ENCODE measurements around the gene MPP2.

The MPP2 gene

GRCh38 chr17:43831633-43832032 lies 75.7 kb downstream of the MPP2 start:
- no peak for DNase-seq (ENCODE audit: extremely low spot score)
- ChIA-PET POLR2A (interaction anchor here (2.6 kb wide), 1 partner anchor 13 kb away, joined by 9 read pairs; no protein-coding TSS in a partner anchor), CTCF (interaction anchor here (0.9 to 2.1 kb wide), 3 partner anchors 9 to 143 kb away, joined by 3 to 8 read pairs (median 3); no protein-coding TSS in a partner anchor)
- TF ChIP-seq SUZ12 (IDR thresholded peaks at IDR 0.05), result no peak
- TF ChIP-seq BHLHE40 (IDR thresholded peaks at IDR 0.05; ENCODE audit: borderline replicate concordance), result no peak
- TF ChIP-seq ZNF384 (IDR thresholded peaks at IDR 0.05), result no peak
- TF ChIP-seq L3MBTL2 (conservative IDR thresholded peaks at IDR 0.05), result no peak
- TF ChIP-seq CTBP1 (IDR thresholded peaks at IDR 0.05; ENCODE audit: borderline replicate concordance), result no peak
- TF ChIP-seq HDGF (IDR thresholded peaks at IDR 0.05; ENCODE audit: borderline replicate concordance), result no peak
- TF ChIP-seq NFRKB (IDR thresholded peaks at IDR 0.05), result no peak
- TF ChIP-seq FOXA1 (IDR thresholded peaks at IDR 0.05), result no peak

GRCh38 chr17:43830510-43831140 lies 76.7 kb downstream of the MPP2 start:
- no peak for TF ChIP-seq ARNT (IDR thresholded peaks at IDR 0.05)
- no peak for TF ChIP-seq NFRKB (IDR thresholded peaks at IDR 0.05)
- no peak for TF ChIP-seq FOXA1 (IDR thresholded peaks at IDR 0.05)
- TF ChIP-seq ELF4 (IDR thresholded peaks at IDR 0.05), result no peak
- TF ChIP-seq FOXM1 (IDR thresholded peaks at IDR 0.05; ENCODE audit: borderline replicate concordance), result no peak
- TF ChIP-seq FOXK2 (IDR thresholded peaks at IDR 0.05), result no peak
- TF ChIP-seq LEF1 (IDR thresholded peaks at IDR 0.05; ENCODE audit: borderline replicate concordance), result no peak
- TF ChIP-seq TARDBP (IDR thresholded peaks at IDR 0.05), result no peak
- TF ChIP-seq BHLHE40 (IDR thresholded peaks at IDR 0.05; ENCODE audit: borderline replicate concordance), result no peak
- TF ChIP-seq HDGF (IDR thresholded peaks at IDR 0.05; ENCODE audit: borderline replicate concordance), result no peak
- TF ChIP-seq SP1 (IDR thresholded peaks at IDR 0.05), result no peak
- TF ChIP-seq PKNOX1 (IDR thresholded peaks at IDR 0.05), result no peak
- no peak for TF ChIP-seq L3MBTL2 (conservative IDR thresholded peaks at IDR 0.05)
- no peak for TF ChIP-seq CTBP1 (IDR thresholded peaks at IDR 0.05; ENCODE audit: borderline replicate concordance)
- DNase-seq (ENCODE audit: extremely low spot score), result no peak
- ChIA-PET POLR2A (interaction anchor here (1.2 to 2.6 kb wide), 3 partner anchors 12 to 52 kb away, joined by 3 to 9 read pairs (median 3); partner anchors contain the start of gene DUSP3), CTCF (interaction anchor here (2.1 kb wide), 1 partner anchor 10 kb away, joined by 8 read pairs; no protein-coding TSS in a partner anchor)

GRCh38 chr17:43829738-43830137 lies 77.6 kb downstream of the MPP2 start:
- DNase-seq (ENCODE audit: extremely low spot score), result no peak
- POLR2A ChIA-PET, result interaction anchor here (1.3 to 2.6 kb wide), 2 partner anchors 11 to 51 kb away, joined by 3 to 9 read pairs; partner anchors contain the start of gene DUSP3
- CTCF ChIA-PET, result no interaction called here
- no peak for TF ChIP-seq SUZ12 (IDR thresholded peaks at IDR 0.05)
- TF ChIP-seq LEF1 (IDR thresholded peaks at IDR 0.05; ENCODE audit: borderline replicate concordance), result no peak
- no peak for TF ChIP-seq NFRKB (IDR thresholded peaks at IDR 0.05)

- ChIA-PET CTCF (no interaction called here), POLR2A (interaction anchor here (1.4 kb wide), 1 partner anchor 10 kb away, joined by 6 read pairs; no protein-coding TSS in a partner anchor)
- no peak for DNase-seq (ENCODE audit: extremely low spot score)
- TF ChIP-seq NFRKB (IDR thresholded peaks at IDR 0.05) (no peak), HDGF (IDR thresholded peaks at IDR 0.05; ENCODE audit: borderline replicate concordance) (no peak), PKNOX1 (IDR thresholded peaks at IDR 0.05) (no peak), L3MBTL2 (conservative IDR thresholded peaks at IDR 0.05) (no peak), ZNF384 (IDR thresholded peaks at IDR 0.05) (no peak), ELF4 (IDR thresholded peaks at IDR 0.05) (no peak), FOXM1 (IDR thresholded peaks at IDR 0.05; ENCODE audit: borderline replicate concordance) (no peak), TARDBP (IDR thresholded peaks at IDR 0.05) (no peak)
Measured at GRCh38 chr17:43827596-43827995, 79.7 kb downstream of the MPP2 start.

GRCh38 chr17:43826206-43826605 lies 81.1 kb downstream of the MPP2 start:
- CTCF ChIA-PET, result no interaction called here
- POLR2A ChIA-PET, result interaction anchor here (0.7 to 1.4 kb wide), 2 partner anchors 9 to 41 kb away, joined by 3 to 6 read pairs; no protein-coding TSS in a partner anchor
- TF ChIP-seq SP1 (IDR thresholded peaks at IDR 0.05) (no peak), FOXM1 (IDR thresholded peaks at IDR 0.05; ENCODE audit: borderline replicate concordance) (no peak), FOXK2 (IDR thresholded peaks at IDR 0.05) (no peak), NFRKB (IDR thresholded peaks at IDR 0.05) (no peak), ARNT (IDR thresholded peaks at IDR 0.05) (no peak), LEF1 (IDR thresholded peaks at IDR 0.05; ENCODE audit: borderline replicate concordance) (no peak), TARDBP (IDR thresholded peaks at IDR 0.05) (no peak), BHLHE40 (IDR thresholded peaks at IDR 0.05; ENCODE audit: borderline replicate concordance) (no peak), FOXA1 (IDR thresholded peaks at IDR 0.05) (no peak), ELF4 (IDR thresholded peaks at IDR 0.05) (no peak), ZNF384 (IDR thresholded peaks at IDR 0.05) (no peak), PKNOX1 (IDR thresholded peaks at IDR 0.05) (no peak), CTBP1 (IDR thresholded peaks at IDR 0.05; ENCODE audit: borderline replicate concordance) (no peak), HDGF (IDR thresholded peaks at IDR 0.05; ENCODE audit: borderline replicate concordance) (no peak), L3MBTL2 (conservative IDR thresholded peaks at IDR 0.05) (no peak), SUZ12 (IDR thresholded peaks at IDR 0.05) (no peak)
- no peak for DNase-seq (ENCODE audit: extremely low spot score)

- TF ChIP-seq NFRKB (IDR thresholded peaks at IDR 0.05), result no peak
- no peak for TF ChIP-seq FOXK2 (IDR thresholded peaks at IDR 0.05)
- TF ChIP-seq PKNOX1 (IDR thresholded peaks at IDR 0.05), result no peak
- TF ChIP-seq LEF1 (IDR thresholded peaks at IDR 0.05; ENCODE audit: borderline replicate concordance), result no peak
- TF ChIP-seq ARNT (IDR thresholded peaks at IDR 0.05), result no peak
- no peak for TF ChIP-seq TARDBP (IDR thresholded peaks at IDR 0.05)
- no peak for TF ChIP-seq SP1 (IDR thresholded peaks at IDR 0.05)
- no peak for TF ChIP-seq SUZ12 (IDR thresholded peaks at IDR 0.05)
- CTCF ChIA-PET, result no interaction called here
- POLR2A ChIA-PET, result no interaction called here
- no peak for DNase-seq (ENCODE audit: extremely low spot score)
Measured at GRCh38 chr17:43825567-43825966, 81.8 kb downstream of the MPP2 start.

Measured in HEK293T (cell line).